NCI-H524 treated with DMSO at 0.1 percent for 48 hours (cell line): Measurements from ENCODE around the gene RTN4IP1.

Experiments used
- DNase-seq: peaks from one replicate; lab custom pipeline; 2025; lab: John Stamatoyannopoulos, UW

RTN4IP1 gene

DNA sequence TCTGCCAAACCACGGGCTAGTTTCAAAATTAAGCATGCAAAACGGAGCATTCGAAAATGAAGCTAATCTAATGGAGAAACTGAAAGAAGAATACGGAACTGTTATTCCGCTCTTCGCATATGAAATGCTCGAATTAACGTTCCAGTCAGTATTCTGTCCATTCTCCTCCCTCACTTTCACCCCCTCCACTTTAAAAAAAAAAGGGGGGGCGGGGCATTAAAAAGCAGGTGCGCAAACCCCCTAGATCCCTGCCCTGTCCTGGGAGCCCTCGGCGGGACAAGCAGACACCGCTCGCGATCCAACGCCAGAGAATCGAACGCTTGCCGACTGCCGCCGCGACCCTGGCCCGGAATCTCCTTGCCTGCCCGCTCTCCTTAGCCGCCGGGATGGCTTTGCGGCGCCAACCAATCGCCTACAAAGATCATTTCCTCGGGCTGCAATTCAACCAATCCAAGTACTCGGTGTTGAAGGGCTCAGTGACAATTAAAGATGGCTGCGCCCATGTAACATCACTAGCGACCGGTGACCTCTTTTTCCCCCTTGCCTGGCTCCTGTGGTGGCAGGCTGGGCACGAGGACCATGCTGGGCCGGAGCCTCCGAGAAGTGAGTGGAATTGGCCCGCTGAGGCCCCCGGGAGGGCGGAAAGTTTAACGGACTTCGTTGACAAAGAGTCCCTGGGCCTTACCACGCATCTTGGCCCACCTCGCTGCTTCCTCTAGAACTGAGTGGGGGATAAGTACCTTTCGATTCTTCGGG is at the start of gene RTN4IP1, which contains the start of gene QRSL1:
TSS of gene RTN4IP1 (minus strand) at position 396 of the 756 bp plus-strand sequence. CDS start 477 bp downstream, outside the sequence.
TSS of gene QRSL1 (plus strand) at position 476 of the 756 bp plus-strand sequence. CDS start at position 580, 104 bp downstream.
- DNase-seq: peak; percentile 72

DNA sequence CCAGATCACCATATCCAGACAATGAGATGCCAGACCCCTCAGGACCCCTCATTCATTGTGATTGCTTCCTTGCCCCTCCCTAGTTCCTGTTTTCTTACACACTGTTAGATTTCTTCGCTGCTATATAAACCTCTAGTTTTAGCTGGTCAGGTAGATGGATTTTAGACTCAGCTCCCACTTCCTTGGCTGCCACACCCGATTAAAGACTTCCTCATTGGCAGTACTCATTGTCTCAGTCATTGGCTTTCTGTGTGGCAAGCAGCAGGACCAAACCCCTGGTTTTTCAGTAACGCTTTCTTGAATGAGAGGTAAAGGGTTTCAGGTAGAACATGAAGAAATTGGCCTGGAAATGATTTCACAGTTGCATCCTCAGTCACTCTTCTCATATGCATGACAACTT is 48.0 kb upstream of the RTN4IP1 start:
- DNase-seq: no peak

DNA sequence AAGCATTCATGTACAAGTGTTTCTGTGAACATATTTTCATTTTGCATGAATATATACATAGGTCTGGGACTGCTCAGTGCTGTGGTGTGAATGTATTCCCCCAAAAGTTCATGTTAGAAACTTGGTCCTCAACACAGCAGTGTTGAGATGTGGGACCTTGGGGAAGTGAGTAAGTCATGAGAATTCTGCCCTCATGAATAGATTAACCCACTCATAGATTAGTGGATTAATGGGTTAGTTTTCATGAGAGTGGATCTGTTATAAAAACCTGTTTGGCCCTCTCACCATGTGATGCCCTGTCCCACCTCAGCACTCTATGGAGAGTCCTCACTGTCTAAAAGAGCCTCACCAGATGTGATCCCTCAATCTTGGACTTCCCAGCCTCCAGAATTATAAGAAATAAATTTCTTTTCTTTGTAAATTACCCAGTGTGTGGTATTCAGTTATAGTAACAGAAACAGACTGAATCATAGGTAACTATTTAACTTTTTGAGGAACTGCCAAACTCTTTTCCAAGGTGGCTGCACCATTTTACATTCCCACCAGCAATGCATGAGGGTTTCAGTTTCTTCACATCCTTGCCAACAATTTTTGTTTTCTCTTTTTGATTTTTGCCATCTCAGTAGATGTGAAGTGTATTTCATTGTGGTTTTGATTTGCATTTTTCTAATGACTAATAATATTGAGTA is 45.4 kb upstream of the RTN4IP1 start:
- no peak for DNase-seq

DNA sequence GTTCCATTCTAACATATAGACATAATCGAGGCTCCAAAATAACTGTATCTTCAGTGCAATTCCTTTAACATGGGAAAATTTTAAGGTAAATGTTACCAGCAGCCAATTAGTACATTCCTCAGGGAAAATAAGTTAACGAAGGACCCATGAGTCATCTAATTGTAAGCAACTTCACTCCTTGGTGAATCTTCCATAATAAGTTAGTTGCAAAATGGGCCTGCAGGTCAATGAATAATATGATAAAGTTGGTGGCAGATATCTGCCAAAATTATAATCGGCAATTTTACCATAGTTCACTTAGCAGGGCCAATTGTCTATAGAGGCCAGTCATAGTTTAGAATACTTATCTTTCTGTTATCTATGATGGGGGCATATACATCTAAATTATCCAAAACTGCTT is 42.4 kb upstream of the RTN4IP1 start:
- DNase-seq: no peak

DNA sequence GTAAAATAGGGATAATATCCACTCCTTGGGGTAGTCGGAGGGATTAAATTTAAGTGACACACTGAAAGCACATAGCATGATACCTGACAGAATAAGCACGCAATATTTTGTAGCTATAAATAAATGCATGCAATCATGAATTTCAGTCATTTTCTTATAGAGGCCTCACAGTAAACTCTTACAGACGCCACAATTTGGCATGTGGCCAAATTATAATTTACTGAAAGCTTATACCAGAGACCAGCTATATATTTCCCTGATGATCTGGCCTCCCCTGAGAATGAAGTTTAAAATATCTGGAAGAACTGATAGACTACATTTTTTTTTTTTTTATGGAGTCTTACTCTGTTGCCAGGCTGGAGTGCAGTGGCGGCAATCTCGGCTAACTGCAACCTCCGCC is 40.9 kb upstream of the RTN4IP1 start:
- no peak for DNase-seq

- DNase-seq: no peak
Observed at GRCh38 chr6:106667022-106667402, 37.7 kb upstream of the RTN4IP1 start.

DNA sequence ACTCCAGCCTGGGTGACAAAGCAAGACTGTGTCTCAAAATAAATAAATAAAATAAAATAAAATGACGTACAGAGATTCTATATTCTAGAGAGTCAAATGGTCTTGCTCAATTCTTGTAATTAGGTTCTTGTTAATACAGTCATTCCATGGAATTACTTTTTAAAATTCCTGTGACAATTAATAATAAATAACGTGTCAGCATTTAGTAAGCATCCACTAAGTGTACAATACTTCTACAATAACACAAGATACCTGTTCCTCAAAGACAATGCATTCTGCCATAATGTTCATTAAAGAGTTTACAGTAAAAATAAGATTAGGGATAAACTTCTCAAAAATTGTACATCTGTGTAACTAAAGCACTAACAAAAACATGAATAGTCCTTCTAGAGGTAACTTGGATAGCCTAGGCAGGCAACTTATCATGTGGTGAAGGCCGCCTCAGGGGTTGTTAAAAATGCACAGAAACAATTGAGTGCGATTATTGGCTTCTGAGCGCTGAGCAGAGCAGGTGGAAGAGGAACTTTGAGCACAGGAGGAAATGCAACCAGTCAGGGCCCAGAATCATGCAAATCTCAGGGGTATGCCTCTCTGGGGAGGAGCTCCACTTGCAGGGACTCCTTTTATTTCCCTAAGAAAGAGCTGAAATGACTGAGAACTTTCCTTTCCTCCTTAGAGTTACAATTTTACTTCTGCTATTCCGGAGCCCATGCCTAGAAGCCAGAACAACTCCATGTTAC is 37.2 kb upstream of the RTN4IP1 start:
- no peak for DNase-seq

DNA sequence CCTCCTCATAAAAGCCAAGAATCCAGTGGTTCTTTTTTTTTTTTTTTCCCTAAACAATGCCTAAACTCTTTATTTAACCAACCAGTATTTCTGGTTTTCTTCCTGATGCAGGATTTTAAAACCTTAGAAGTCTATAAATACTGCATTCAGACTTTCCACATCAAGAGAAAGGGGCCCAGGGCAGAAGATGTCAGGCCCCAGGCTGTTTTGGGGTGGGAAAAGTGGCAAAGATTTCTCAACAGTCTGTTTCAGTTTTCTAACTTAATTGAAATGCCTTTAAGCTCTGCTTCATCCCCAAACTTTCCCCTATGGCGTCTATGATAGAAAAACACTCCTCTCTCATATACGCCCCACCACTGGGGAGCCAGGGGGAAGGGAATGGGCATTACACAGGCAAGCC is 33.2 kb upstream of the RTN4IP1 start:
- DNase-seq: no peak

DNA sequence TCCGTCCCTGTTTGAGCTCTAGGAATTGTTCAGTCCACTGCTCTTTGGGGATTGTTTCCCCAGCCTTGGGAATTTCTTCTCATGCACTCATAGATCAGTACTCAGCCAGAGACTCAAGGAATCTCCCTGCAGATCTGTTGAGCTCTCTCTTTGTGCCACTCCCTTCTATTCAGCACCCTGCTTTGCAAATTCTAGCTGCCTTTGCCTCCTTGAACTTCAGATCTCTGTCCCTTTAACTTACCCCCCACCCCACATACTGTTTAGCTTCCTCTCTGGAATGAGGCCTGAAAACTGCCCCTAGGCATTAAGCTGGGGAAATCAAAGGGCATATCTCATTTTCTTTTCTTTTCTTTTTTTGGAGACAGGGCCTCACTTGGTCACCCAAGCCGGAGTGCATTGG is 30.6 kb upstream of the RTN4IP1 start:
- DNase-seq: no peak

GRCh38 chr6:106658469-106658868 is 29.2 kb upstream of the RTN4IP1 start:
- DNase-seq: no peak

DNA sequence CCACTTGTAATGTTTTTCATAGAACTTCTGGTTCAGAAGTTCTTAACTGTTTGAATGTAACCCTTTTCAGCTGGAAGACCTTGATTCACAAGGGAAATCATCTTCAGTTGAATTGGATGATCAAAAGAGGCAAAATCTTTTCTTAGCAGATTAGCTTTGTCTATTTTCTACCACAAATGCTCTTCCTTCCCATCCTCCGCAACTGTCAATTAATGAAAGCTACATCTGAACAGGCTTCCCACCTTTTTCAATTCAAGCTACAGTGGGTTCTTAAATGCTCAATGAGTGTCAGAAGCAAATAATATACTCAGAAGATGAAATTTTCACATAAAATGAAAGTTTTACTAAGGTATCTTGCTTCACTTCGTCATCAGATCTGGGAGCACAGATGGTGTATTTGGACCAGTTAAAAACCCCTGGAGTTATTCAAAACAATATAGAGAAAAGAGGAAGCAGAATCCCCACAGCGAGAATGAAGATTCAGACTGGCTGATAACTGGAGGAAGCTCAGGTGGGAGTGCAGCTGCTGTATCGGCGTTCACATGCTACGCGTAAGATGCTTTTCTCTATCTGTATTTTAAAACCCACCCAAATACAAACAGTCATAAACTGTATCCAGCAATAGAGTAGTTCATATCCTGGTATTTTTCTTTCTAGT is 19.5 kb upstream of the RTN4IP1 start:
- no peak for DNase-seq

DNA sequence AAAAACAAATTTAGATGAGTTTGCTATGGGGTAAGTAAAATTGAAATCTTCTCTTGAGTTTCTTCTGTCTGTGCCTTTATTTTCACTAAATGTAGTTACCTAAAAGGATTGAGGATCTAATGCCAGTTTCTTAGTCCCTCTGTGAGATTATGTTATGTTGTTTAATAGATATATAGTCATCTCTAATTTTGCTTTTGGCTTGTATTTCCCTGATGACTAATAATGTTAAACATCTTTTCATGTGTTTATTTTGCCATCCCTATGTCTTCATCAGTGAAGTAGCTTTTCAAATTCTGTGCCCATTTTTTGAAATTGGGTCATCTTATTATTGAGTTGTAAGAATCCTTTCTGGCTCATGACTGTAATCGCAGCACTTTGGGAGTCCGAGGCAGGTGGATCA is 13.8 kb upstream of the RTN4IP1 start:
- DNase-seq: no peak

DNA sequence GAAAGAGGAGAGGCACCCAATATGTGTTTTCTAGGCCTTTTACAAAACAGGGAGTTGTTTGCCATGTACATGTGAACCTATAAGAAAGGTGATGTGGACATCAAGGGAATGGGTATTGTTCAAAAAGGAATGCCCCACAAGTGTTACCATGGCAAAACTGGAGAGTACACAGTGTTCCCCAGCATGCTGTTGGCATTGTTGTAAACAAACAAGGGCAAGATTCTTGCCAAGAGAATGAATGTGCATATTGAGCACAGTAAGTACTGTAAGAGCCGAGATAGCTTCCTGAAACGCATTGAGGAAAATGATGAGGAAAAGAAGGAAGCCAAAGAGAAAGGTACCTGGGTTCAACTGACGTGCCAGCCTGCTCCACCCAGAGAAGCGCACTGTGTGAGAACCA is 13.2 kb upstream of the RTN4IP1 start:
- no peak for DNase-seq

DNA sequence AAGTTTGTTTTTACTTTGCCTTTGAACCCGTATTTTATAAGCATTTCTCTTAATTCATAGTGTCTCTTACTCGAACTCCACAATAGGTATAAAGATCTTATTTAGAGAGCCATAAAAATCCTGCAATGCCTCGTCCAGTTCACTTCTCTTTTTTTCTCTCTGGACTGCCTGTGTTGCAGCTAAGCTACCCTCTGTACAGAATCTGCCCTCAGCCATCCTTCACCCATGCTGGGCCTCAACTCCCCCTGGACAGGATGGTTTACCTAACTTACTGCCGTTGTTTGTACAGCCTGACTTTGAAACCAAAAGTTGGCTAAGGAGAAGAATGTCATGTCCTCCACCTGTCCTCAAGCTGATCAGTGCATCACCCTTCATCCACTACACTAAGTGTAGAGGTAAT is 10.5 kb upstream of the RTN4IP1 start:
- DNase-seq: no peak

DNA sequence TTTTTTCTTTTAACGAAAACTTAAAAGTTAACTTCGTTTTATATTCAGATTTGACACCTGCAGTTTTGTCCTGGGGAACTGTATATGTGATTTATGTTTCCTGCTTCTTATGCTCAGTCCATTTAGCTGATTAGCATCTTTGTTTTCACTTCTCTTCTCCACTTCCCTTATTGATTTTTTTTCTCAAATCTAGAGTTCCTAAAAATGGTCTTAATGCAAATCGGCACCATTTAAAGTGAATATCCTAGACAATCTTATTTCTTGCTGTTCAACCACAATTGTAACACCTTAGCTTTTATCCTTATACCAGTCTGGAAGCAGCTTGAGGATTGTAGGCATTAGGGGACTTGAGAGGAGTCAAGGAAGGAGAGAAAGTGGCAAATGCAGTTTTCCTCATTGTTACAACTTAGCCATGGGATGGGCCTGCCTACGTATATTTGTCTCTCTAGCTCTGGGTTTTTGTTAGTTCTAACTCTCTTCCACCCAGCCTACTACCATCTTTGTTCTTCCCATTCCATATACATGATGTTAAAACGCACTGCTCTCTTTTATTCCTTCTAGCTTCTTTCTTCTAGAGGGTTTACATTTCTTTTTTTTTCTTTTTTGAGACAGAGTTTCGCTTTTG is 8.5 kb upstream of the RTN4IP1 start:
- DNase-seq: no peak

- no peak for DNase-seq
Observed at GRCh38 chr6:106637051-106637716, 7.9 kb upstream of the RTN4IP1 start.

GRCh38 chr6:106634565-106634964 is 5.3 kb upstream of the RTN4IP1 start:
- DNase-seq: no peak

GRCh38 chr6:106631346-106631745 is 2.0 kb upstream of the RTN4IP1 start:
- DNase-seq: no peak

GRCh38 chr6:106630366-106630765 is 1.1 kb upstream of the RTN4IP1 start:
- DNase-seq: no peak

DNA sequence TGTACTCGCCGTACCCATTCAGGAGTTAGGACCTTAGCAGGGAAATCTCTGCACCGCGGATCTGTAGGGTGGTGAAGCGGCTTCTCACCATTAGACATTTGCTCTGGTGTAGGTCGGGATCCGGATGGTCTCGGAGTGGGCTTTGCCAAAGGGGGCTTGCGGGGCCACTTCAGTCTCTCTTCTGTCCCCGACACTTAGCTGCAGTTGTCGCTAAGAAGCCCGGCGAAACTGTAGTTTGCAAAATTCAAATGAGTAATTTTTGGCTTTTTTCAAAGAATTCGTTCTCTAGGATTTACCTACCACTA is 513 bp upstream of the RTN4IP1 start:
- DNase-seq: no peak

GRCh38 chr6:106628658-106629102 is 618 bp downstream of the RTN4IP1 start:
- no peak for DNase-seq
